Measurements from ENCODE around the gene ENOX2. TPM values are rescaled to one million over a fixed set of nuclear protein-coding genes. Genes with fewer than 3 reads are reported as not detected.

ENOX2 gene
- total RNA-seq, 4 donors from 2014 or later: 12.7 to 26.9 (median 21.4) TPM

DNA sequence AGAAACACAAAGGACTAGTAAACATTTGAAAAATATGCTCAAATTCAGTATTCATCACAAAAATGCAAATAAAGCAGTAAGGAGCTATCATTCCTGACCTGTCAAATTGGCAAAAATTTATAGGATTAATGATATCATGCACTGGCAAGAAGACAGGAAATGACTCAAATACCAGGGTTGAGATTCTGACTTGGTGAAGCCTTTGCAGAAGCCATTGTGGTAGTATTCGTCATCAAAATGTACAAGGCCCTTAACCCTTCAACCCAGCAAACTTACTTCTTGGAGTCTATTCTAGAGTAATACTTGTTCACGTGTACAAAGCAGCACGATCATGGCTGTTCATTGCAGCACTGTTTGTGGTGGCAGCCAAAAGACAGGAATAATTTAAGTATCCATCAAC, 132.4 kb downstream of the ENOX2 start:
- TF ChIP-seq, protein P1, sequence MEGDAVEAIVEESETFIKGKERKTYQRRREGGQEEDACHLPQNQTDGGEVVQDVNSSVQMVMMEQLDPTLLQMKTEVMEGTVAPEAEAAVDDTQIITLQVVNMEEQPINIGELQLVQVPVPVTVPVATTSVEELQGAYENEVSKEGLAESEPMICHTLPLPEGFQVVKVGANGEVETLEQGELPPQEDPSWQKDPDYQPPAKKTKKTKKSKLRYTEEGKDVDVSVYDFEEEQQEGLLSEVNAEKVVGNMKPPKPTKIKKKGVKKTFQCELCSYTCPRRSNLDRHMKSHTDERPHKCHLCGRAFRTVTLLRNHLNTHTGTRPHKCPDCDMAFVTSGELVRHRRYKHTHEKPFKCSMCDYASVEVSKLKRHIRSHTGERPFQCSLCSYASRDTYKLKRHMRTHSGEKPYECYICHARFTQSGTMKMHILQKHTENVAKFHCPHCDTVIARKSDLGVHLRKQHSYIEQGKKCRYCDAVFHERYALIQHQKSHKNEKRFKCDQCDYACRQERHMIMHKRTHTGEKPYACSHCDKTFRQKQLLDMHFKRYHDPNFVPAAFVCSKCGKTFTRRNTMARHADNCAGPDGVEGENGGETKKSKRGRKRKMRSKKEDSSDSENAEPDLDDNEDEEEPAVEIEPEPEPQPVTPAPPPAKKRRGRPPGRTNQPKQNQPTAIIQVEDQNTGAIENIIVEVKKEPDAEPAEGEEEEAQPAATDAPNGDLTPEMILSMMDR (IDR thresholded peaks at IDR 0.05; ENCODE audit: low read depth): no peak

DNA sequence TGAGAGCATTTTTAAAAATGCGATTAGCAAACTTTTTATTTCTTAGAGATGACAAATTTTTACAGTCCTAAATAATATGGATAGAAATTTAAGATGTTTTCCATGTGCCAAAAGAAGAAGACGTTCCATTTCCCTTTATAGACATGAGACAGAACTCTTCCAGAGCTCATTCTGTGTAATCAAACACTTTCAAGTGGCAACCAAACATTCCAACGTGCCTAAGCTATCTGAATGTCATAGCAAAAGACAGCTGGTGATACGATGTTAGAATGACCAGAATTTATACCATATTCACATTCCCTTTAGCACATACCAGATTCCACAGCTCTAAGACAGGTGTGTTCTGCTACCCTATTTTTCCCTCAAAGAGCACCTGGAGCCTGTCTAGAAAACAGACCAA, 133.2 kb downstream of the ENOX2 start:
- TF ChIP-seq, protein P1 (IDR thresholded peaks at IDR 0.05; ENCODE audit: low read depth): no peak

- TF ChIP-seq, protein P1 (IDR thresholded peaks at IDR 0.05; ENCODE audit: low read depth): no peak
Observed at GRCh38 chrX:130758072-130758471, 144.9 kb downstream of the ENOX2 start.

DNA sequence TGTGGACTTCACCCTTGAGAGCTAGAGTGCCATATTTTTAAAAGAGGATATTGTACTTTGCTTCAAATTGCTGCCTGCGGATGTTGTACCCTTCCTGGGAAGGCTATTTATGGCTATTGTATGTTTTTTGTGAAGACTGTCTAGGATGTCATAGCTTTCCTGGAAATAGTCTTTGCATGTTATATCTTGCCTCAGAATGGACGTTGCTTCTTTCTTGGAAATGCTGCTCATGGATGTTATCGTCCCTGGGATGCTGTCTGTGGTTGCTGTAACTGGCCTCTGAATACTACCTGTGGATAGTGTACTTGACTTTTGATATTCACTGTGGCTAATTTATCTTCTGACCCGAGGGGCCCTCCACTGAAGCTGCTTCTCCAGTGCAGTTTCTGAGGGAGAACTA, 146.8 kb downstream of the ENOX2 start:
- TF ChIP-seq, protein P1 (IDR thresholded peaks at IDR 0.05; ENCODE audit: low read depth): no peak

GRCh38 chrX:130754353-130754752, 148.7 kb downstream of the ENOX2 start:
- TF ChIP-seq, protein P1 (IDR thresholded peaks at IDR 0.05; ENCODE audit: low read depth): no peak

DNA sequence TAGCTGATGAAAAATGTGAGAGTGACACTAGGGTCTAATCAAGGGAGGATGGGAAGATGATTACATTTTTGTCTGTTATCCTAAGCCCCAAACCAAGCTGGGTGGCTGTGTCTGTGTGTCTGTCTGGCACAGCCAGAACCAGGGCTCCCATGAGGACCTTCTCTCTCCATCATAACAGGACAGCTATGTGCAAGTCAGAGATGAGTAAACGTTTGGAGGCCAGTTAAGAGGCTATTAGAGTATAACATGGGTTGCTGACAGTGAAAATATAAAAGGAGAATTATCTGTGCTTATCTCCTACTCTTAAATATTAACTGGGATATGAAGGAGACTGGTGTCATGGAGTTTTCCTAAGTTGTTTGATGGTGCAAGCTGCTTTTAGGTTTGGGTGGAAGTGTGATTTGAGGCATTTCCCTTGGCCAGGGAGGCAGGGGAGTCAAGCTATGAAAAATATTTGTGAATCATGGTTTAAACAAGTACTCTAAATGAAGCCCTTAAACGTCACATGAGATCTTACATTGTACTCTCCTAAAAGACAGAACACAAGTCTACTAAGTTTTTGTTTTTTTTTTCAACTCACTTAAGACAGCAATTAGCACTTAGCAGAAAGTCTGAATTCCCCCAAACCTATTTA, 156.2 kb downstream of the ENOX2 start:
- TF ChIP-seq, protein P1 (IDR thresholded peaks at IDR 0.05; ENCODE audit: low read depth): no peak

- TF ChIP-seq, protein P1 (IDR thresholded peaks at IDR 0.05; ENCODE audit: low read depth): no peak
Observed at GRCh38 chrX:130746077-130746476, 156.9 kb downstream of the ENOX2 start.

All from subcutaneous adipose tissue (tissue), 4 donors.